CD4-positive, alpha-beta T cell treated with Interleukin-4 for 1 hour (primary cell): ENCODE measurements around the gene CEACAM21.
"Not testable (repeated sequence)": the region's sequence is repeated elsewhere in the genome, so short reads cannot be mapped to it uniquely, and the experiment has no call there.

ENCODE experiments used
- DNase-seq, 2 donors: peaks; one replicate each; pipeline ENCODE4 v3.0.0-alpha.2; 2020 to 2022

CEACAM21 gene

GRCh38 chr19:41549884-41550283 is 26.1 kb upstream of the CEACAM21 start:
- DNase-seq = no peak

- DNase-seq = no peak
Observed at GRCh38 chr19:41551212-41551610, 24.8 kb upstream of the CEACAM21 start.

DNA sequence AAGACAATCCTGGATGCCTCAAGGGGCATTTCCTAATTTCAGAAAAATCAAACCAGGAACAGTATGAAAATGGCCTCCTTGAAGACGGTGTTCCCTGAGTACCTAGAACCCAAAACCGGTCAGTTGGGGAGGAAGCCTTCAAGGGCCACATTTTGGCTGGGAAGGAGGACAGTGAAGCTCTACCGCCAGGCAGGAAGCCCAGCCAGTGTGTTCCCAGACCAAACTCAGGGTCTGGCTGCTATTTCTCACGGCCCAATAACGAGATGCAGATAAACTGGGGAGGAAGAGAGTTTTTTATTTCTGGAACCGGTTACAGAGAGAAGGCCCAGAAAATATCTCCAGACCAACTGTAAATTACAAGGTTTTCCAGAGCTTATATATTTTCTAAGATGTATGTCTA is 24.3 kb upstream of the CEACAM21 start:
- no peak for DNase-seq

GRCh38 chr19:41552558-41552957 is 23.4 kb upstream of the CEACAM21 start:
- DNase-seq = peak in 1 of 2 donors; percentile 43

- no peak for DNase-seq
Observed at GRCh38 chr19:41553804-41554203, 22.2 kb upstream of the CEACAM21 start.

GRCh38 chr19:41554907-41555306 is 21.1 kb upstream of the CEACAM21 start:
- peak; percentile 53 to 77 for DNase-seq

- DNase-seq = no peak
Observed at GRCh38 chr19:41555748-41556147, 20.2 kb upstream of the CEACAM21 start.

DNA sequence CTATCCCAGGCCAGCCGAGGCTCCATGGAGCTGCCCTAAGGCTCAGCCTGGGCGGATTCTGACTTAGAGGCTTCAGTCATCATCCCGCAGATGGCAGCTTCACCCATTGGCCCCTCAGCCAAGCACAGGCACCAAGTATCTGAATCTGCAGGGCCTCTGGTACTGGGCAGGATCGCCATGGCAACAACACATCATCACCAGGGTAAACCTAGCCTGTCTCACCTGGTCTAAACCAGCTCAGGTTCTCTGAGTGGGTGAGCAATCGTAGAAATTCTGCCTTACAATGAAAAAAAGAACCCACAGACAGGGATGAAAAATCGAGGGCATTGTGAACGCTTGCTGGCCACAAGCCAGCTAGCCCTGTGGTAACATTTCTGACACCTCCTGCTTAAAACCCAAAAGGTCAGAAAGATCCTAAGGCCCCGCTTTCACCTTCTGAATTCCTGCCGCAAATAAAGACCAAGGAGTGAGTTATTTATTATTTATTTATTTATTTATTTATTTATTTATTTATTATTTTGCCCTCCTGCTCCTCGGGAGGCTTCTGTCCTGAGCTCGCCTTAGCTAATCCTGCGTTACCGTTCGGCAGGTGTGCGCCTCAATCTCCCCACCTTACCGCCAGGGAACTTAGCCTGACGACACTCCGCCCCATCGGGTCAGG is 12.0 kb upstream of the CEACAM21 start:
- DNase-seq = peak; percentile 75 to 87

GRCh38 chr19:41564515-41565378 is 11.2 kb upstream of the CEACAM21 start:
- DNase-seq = no peak

DNA sequence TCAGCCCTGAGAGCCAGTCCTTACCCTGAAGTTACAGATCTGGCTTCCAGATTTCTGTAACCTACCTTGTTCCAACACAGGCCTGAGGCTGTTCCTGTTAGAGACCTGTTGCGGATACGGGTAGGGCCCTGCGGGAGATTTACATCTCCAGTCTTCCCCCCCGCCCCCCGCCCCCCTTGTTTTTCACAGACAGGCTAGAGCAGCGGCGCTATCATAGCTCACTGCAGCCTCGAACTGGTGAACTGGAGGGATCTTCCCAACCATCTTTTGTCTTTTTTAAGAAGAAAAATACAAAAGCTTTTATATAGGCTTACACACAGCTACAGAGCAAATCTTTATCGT is 10.6 kb upstream of the CEACAM21 start:
- no peak for DNase-seq

- no peak for DNase-seq
Observed at GRCh38 chr19:41566001-41566400, 10.0 kb upstream of the CEACAM21 start.

DNA sequence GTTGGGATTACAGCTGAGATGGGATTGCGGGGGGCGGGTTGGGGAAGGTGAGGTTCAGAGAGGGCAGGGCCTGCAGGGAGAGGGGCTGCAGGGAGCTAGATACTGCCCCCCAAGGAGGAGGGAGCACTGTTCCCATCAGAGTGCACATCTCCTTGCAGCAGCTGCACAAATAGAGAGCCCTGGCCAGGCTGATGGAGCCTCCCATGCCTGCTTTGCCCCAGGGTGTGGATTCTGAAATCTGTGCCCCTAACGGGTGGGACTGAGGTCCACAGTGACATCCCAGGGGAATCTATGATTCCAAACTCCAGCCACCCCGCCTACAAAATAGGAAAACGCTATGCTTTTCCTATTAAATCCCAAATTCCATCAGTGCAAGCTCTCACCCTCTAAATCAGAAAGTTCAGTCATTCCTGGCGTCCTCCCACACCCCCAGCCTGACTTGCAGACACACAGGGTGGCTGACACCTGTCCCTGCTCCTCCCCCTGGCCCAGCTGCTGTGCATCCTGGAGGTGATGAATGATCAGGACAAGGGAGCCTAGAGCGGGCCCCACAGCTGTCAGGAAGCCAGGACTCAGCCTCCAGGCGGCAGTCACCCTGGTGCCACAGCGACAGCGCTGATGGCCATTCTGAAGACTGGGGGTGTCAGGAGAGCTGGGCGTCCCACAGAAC is 6.3 kb upstream of the CEACAM21 start:
- DNase-seq = no peak

GRCh38 chr19:41570179-41570578 is 5.8 kb upstream of the CEACAM21 start:
- DNase-seq = no peak

- peak; percentile 85 to 87 for DNase-seq
Observed at GRCh38 chr19:41570639-41571112, 5.3 kb upstream of the CEACAM21 start.

DNA sequence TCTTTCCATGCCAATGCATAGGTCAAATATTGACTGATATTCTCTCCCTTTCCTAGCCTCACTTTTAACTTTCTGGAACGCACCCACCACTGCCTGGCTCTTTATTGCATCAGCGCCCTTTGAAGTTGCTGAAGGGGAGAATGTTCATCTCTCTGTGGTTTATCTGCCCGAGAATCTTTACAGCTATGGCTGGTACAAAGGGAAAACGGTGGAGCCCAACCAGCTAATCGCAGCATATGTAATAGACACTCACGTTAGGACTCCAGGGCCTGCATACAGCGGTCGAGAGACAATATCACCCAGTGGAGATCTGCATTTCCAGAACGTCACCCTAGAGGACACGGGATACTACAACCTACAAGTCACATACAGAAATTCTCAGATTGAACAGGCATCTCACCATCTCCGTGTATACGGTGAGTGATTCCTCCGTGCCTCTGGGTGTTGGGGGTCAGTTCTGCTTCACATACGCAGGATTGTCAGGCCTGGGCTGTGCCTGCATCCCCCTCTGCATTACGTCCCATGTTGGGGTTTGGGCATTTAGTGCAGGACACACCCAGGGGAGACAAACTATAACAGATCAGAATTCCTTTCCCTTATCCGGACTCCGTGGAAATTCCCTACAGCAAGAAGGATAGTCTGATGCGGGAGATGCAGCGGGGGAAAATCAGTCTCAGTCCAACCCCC is 1.3 kb downstream of the CEACAM21 start:
- DNase-seq = no peak

- no peak for DNase-seq
Observed at GRCh38 chr19:41577833-41578232, 1.9 kb downstream of the CEACAM21 start.

DNA sequence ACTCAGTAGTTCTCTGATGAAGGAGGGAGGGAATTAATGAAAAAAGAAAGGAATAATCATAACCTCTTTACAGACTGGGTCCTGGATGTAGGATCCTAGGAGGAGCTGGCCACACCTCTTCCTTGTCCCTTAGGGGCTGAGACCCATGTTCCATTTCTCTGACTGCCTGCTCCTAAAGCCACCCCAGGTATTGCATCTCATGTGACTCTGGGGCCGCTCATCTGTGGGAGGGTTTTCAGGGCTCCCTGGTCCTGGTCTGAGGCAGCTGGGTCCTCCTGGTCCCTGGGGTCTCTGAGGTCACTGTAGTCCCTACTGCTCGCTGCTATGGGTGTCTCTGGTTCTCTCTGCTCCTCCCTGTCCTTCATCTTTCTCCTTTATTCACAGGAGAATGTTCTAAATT is 2.9 kb downstream of the CEACAM21 start:
- DNase-seq = no peak

DNA sequence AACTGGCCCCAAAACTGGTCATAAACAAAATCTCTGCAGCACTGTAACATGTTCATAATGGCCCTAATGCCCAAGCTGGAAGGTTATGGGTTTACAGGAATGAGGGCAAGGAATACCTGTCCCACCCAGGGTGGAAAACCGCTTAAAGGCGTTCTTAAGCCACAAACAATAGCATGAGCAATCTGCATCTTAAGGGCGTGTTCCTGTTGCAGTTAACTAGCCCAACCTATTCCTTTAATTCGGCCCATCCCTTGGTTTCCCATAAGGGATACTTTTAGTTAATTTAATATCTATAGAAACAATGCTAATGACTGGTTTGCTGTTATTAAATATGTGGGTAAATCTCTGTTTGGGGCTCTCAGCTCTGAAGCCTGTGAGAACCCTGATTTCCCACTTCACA is 5.1 kb downstream of the CEACAM21 start:
- DNase-seq = not testable (repeated sequence)

DNA sequence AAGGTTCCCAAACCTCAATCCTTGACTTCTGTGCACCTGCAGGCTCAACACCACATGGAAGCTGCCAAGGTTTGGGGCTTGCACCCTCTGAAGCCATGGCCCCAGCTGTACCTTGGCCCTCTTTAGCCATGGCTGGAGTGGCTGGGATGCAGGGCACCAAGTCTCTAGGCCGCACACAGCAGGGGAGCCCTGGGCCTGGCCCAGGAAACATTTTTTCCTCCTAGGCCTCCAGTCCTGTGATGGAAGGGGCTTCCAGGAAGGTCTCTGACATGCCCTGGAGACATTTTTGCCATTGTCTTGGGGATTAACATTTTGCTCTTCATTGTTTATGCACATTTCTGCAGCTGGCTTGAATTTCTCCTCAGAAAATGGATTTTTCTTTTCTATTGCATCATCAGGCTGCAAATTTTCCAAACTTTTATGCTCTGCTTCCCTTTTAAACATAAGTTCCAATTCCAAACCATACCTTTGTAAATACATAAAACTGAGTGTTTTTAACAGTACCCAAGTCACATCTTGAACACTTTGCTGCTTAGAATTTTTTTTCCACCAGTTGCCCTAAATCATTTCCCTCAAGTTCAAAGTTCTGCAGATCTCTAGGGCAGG is 6.7 kb downstream of the CEACAM21 start:
- not testable (repeated sequence) for DNase-seq

- DNase-seq = no peak
Observed at GRCh38 chr19:41584260-41584810, 8.4 kb downstream of the CEACAM21 start.

DNA sequence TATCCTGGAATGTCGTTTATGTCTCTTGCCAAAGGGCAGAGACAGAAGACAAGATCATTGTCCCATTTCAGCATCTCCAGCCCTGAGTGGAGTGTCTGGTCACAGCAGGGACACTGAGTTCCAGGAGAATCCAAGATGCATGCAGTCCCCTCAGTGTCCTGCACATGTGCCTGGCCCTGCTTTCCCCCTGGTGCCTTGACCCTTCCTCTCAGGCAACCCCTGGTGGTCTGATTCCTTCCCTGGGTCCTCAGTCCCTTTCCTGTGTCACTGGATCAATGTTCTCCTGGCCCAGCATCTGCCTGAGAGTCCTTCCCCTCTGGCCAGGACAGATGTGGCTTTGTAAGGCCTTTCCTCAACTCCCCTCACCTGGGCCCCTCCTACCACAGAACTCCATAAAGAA is 9.0 kb downstream of the CEACAM21 start:
- no peak for DNase-seq

- no peak for DNase-seq
Observed at GRCh38 chr19:41586064-41586463, 10.1 kb downstream of the CEACAM21 start.
